ENCODE results near the gene CTCF. TPM values are rescaled to one million over a fixed set of nuclear protein-coding genes. Genes with fewer than 3 reads are reported as not detected.

CTCF gene
- total and polyA plus RNA-seq, 2 experiments from 2014 or later, result 64.5 to 72.3 TPM

DNA sequence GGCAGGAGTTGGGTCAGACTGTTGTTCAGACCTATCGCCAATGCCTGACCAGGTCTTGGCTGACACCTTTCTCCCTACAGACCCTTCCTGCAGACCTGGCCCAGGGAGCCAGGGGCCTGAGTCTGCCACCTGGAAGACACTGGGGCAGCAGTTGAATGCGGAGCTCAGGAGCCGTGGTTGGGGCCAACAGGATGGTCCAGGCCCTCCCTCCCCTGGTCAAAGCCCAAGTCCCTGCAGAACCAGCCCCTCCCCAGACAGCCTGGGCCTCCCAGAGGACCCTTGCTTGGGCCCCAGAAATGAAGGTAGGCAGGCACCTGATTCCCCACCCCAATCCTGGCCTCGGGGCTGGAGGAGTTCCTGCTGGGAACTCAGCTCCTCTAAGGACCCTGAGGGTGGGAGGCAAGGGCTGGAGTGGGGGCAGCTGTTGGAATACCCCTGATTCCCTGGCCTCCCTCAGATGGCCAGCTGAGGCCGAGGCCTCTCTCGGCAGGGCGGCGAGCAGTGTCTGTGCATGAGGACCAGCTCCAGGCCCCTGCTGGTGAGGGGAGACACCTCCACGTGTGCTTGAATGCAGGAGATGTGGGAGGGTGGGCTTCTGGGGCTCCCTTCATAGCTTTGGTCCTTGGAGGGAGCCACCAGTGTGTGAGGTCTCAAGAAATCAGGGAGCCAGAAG, 94.2 kb downstream of the CTCF start (continued):
- TF ChIP-seq, protein P1, sequence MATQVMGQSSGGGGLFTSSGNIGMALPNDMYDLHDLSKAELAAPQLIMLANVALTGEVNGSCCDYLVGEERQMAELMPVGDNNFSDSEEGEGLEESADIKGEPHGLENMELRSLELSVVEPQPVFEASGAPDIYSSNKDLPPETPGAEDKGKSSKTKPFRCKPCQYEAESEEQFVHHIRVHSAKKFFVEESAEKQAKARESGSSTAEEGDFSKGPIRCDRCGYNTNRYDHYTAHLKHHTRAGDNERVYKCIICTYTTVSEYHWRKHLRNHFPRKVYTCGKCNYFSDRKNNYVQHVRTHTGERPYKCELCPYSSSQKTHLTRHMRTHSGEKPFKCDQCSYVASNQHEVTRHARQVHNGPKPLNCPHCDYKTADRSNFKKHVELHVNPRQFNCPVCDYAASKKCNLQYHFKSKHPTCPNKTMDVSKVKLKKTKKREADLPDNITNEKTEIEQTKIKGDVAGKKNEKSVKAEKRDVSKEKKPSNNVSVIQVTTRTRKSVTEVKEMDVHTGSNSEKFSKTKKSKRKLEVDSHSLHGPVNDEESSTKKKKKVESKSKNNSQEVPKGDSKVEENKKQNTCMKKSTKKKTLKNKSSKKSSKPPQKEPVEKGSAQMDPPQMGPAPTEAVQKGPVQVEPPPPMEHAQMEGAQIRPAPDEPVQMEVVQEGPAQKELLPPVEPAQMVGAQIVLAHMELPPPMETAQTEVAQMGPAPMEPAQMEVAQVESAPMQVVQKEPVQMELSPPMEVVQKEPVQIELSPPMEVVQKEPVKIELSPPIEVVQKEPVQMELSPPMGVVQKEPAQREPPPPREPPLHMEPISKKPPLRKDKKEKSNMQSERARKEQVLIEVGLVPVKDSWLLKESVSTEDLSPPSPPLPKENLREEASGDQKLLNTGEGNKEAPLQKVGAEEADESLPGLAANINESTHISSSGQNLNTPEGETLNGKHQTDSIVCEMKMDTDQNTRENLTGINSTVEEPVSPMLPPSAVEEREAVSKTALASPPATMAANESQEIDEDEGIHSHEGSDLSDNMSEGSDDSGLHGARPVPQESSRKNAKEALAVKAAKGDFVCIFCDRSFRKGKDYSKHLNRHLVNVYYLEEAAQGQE (IDR thresholded peaks at IDR 0.05; ENCODE audit: unreplicated experiment), result no peak
- TF ChIP-seq STAT1 (IDR thresholded peaks at IDR 0.05; ENCODE audit: unreplicated experiment) (no peak), EZH2phosphoT487 (IDR thresholded peaks at IDR 0.05; ENCODE audit: unreplicated experiment) (no peak), POLR2AphosphoS5 (IDR thresholded peaks at IDR 0.05; ENCODE audit: low read depth) (no peak), EZH2 (IDR thresholded peaks at IDR 0.05; ENCODE audit: low read depth, unreplicated experiment) (no peak), CREB1 (CRISPR knock-in tag; IDR thresholded peaks at IDR 0.05; ENCODE audit: low read depth) (no peak), ZNF331 (CRISPR knock-in tag; IDR thresholded peaks at IDR 0.05; ENCODE audit: low read depth) (no peak), NANOG (IDR thresholded peaks at IDR 0.05; ENCODE audit: borderline replicate concordance) (no peak)
- TF ChIP-seq, protein P2, sequence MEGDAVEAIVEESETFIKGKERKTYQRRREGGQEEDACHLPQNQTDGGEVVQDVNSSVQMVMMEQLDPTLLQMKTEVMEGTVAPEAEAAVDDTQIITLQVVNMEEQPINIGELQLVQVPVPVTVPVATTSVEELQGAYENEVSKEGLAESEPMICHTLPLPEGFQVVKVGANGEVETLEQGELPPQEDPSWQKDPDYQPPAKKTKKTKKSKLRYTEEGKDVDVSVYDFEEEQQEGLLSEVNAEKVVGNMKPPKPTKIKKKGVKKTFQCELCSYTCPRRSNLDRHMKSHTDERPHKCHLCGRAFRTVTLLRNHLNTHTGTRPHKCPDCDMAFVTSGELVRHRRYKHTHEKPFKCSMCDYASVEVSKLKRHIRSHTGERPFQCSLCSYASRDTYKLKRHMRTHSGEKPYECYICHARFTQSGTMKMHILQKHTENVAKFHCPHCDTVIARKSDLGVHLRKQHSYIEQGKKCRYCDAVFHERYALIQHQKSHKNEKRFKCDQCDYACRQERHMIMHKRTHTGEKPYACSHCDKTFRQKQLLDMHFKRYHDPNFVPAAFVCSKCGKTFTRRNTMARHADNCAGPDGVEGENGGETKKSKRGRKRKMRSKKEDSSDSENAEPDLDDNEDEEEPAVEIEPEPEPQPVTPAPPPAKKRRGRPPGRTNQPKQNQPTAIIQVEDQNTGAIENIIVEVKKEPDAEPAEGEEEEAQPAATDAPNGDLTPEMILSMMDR (conservative IDR thresholded peaks at IDR 0.05; ENCODE audit: low read depth in 2 of 2), result no peak
- TF ChIP-seq, protein P3, sequence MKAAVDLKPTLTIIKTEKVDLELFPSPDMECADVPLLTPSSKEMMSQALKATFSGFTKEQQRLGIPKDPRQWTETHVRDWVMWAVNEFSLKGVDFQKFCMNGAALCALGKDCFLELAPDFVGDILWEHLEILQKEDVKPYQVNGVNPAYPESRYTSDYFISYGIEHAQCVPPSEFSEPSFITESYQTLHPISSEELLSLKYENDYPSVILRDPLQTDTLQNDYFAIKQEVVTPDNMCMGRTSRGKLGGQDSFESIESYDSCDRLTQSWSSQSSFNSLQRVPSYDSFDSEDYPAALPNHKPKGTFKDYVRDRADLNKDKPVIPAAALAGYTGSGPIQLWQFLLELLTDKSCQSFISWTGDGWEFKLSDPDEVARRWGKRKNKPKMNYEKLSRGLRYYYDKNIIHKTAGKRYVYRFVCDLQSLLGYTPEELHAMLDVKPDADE (IDR thresholded peaks at IDR 0.05), result no peak

DNA sequence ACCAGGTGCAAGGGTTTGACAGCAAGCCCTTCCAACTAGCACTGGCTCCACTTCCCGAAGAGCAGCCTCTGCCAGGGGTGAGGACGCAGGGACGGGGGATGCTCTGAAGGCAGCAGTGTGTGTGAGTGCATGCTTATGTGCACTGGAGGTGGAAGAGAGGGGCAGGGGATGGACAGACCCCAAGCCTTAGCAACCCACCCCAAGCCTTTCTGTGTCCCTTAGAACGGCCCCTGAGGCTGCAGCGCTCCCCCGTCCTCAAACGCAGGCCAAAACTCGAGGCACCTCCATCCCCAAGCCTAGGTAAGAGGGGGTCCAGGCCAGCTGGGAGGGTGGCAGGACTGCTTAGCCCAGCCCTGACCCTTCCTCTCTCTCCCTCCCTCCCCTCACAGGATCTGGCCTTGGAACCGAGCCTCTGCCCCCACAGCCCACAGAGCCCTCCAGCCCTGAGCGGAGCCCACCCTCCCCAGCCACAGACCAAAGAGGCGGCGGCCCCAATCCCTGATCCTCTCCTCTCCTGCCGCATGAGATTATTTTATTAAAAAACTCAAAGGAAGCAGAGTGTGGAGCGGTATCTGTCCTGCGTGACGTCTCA, 94.8 kb downstream of the CTCF start:
- ATAC-seq, result no peak
- no peak overlapping the region for H3K27ac Mint-ChIP-seq
- no peak overlapping the region for H3K4me3 Mint-ChIP-seq

More for the DNA sequence above, 94.8 kb downstream of the CTCF start:
- H3K27me3 ChIP-seq (ENCODE audit: insufficient read depth), result peaks cover 22% of the 10 kb centered on the region
- no peaks in the 10 kb centered on the region; the same call in 2 of the 3 replicates for H3K9me3 Mint-ChIP-seq
- no peaks in the 10 kb centered on the region for H3K36me3 ChIP-seq (ENCODE audit: insufficient read depth)
- no peaks in the 10 kb centered on the region; the same call in 1 of the 2 replicates for H4K20me1 ChIP-seq (replicated peaks; ENCODE audit: insufficient read depth)
- no peak overlapping the region for H2AFZ ChIP-seq
- TF ChIP-seq CREB1 (CRISPR knock-in tag; IDR thresholded peaks at IDR 0.05; ENCODE audit: low read depth) (no peak), STAT1 (IDR thresholded peaks at IDR 0.05; ENCODE audit: unreplicated experiment) (no peak), EZH2 (IDR thresholded peaks at IDR 0.05; ENCODE audit: low read depth, unreplicated experiment) (no peak), JUNB (IDR thresholded peaks at IDR 0.05; ENCODE audit: unreplicated experiment) (no peak), ZNF114 (CRISPR knock-in tag; IDR thresholded peaks at IDR 0.05) (no peak), NANOG (IDR thresholded peaks at IDR 0.05; ENCODE audit: borderline replicate concordance) (no peak)
- TF ChIP-seq, protein P2 (conservative IDR thresholded peaks at IDR 0.05; ENCODE audit: low read depth in 2 of 2), result no peak
- TF ChIP-seq, protein P1 (IDR thresholded peaks at IDR 0.05; ENCODE audit: unreplicated experiment), result no peak
- peaks cover 7% of the 10 kb centered on the region; the same call in 1 of the 2 replicates for H3K4me1 ChIP-seq (ENCODE audit: insufficient read depth)
- peaks cover 11% of the 10 kb centered on the region; the same call in 2 of the 3 replicates for H3K4me1 Mint-ChIP-seq
- H3F3A ChIP-seq (replicated peaks; ENCODE audit: low read depth), result peaks cover 16% of the 10 kb centered on the region
- H3K27ac ChIP-seq (ENCODE audit: low read depth), result no peak overlapping the region
- no peak overlapping the region for H3K4me2 ChIP-seq
- DNase-seq (ENCODE audit: low spot score), result no peak
- H3K4me3 ChIP-seq, result no peak overlapping the region
- no peaks in the 10 kb centered on the region for H3K79me2 ChIP-seq (replicated peaks; ENCODE audit: insufficient read depth)
- H3K9me2 ChIP-seq (ENCODE audit: insufficient read depth), result no peaks in the 10 kb centered on the region
- peaks cover 40% of the 10 kb centered on the region for H3K27me3 Mint-ChIP-seq (ENCODE audit: insufficient read depth, low read depth, poor library complexity)
- H3K36me3 Mint-ChIP-seq (ENCODE audit: low read depth), result peaks cover 5% of the 10 kb centered on the region; the same call in 1 of the 3 replicates
